Thyroid gland (tissue), 4 donors: Measurements from ENCODE around the gene RASD1.

Experiments
- CTCF ChIP-seq, 6 experiments: fragments of 200-600 bp in 3 of 6; fragments of 450-650 bp in 3 of 6; sonication (generic) in 3 of 6; IDR thresholded peaks; one replicate each; pipeline ENCODE4 v1.5.1; 2016 to 2019; ENCODE audit warnings: antibody characterized with exemption in 6 of 6, mild to moderate bottlenecking in 2 of 6, inconsistent platforms in 1 of 6, moderate library complexity in 1 of 6
- POLR2A ChIP-seq, 2 donors: fragments of 450-650 bp; IDR thresholded peaks; one replicate each; pipeline ENCODE4 v1.6.1; 2017; ENCODE audit warnings: antibody characterized with exemption in 2 of 2, mild to moderate bottlenecking in 2 of 2, moderate library complexity in 1 of 2

- TF ChIP-seq CTCF (IDR thresholded peaks at IDR 0.05) (no peak), POLR2A (IDR thresholded peaks at IDR 0.05) (no peak)
These were observed 4.6 kb downstream of the RASD1 start for GRCh38 chr17:17491546-17491988.
